WTC11 (cell line): ENCODE data around the gene CXCR1. TPM values are rescaled to one million over a fixed set of nuclear protein-coding genes. Genes with fewer than 3 reads are reported as not detected.

ENCODE experiments used
- ATAC-seq: fragments of 200-7000 bp; cut with Tn5 transposase; 2 replicates; pipeline ENCODE4 v1.10.0; 2021; ENCODE audit warnings: mild to moderate bottlenecking, moderate library complexity
- CTCF ChIA-PET: fragments of 300-600 bp; sonication (Branson Sonifier 250); formaldehyde crosslinking; loops from one replicate; lab custom pipeline; 2021; ENCODE audit warnings: antibody characterized with exemption; lab: Charles Lee
- POLR2A ChIA-PET: fragments of 350-600 bp; sonication (Branson Sonifier 250); formaldehyde crosslinking; loops from one replicate; lab custom pipeline; 2021; ENCODE audit warnings: antibody characterized with exemption; lab: Charles Lee
- DNase-seq: peaks from one replicate; pipeline ENCODE4 v3.0.0; 2021; ENCODE audit warnings: low spot score
- H3K27ac Mint-ChIP-seq: 2 replicates; pipeline ENCODE4 v1.8.0; 2021; ENCODE audit warnings: mixed read lengths
- H3K27me3 Mint-ChIP-seq: 2 replicates; pipeline ENCODE4 v1.8.0; 2021; ENCODE audit warnings: low read depth, mild to moderate bottlenecking, moderate library complexity, mixed read lengths
- H3K36me3 Mint-ChIP-seq: 2 replicates; pipeline ENCODE4 v1.8.0; 2021; ENCODE audit warnings: mixed read lengths
- H3K4me1 Mint-ChIP-seq: 2 replicates; pipeline ENCODE4 v1.8.0; 2022; ENCODE audit warnings: mixed read lengths
- H3K4me3 Mint-ChIP-seq: 2 replicates; pipeline ENCODE4 v1.8.0; 2021; ENCODE audit warnings: mild to moderate bottlenecking, moderate library complexity, mixed read lengths
- H3K9me3 Mint-ChIP-seq: 2 replicates; pipeline ENCODE4 v1.8.0; 2021; ENCODE audit warnings: mixed read lengths
- ARID4B ChIP-seq: sonication (generic); formaldehyde crosslinking; IDR thresholded peaks from 2 replicates; pipeline ENCODE4 v1.8.0; 2023; ENCODE audit warnings: missing genetic modification reagents, mild to moderate bottlenecking, borderline replicate concordance
- ATF1 ChIP-seq: sonication (generic); formaldehyde crosslinking; IDR thresholded peaks from 2 replicates; pipeline ENCODE4 v1.8.1; 2023; ENCODE audit warnings: mild to moderate bottlenecking, moderate library complexity, missing genetic modification reagents
- CBFB ChIP-seq: sonication (generic); formaldehyde crosslinking; IDR thresholded peaks from 2 replicates; pipeline ENCODE4 v1.8.1; 2022; ENCODE audit warnings: mild to moderate bottlenecking, low read depth, missing genetic modification reagents
- CDX4 ChIP-seq: fragments of 250-450 bp; sonication (Bioruptor Pico); IDR thresholded peaks from 2 replicates; pipeline ENCODE4 v1.9.0; 2021; ENCODE audit warnings: moderate library complexity, mild to moderate bottlenecking, inconsistent platforms, borderline replicate concordance
- CREB1 ChIP-seq: sonication (generic); formaldehyde crosslinking; IDR thresholded peaks from 2 replicates; pipeline ENCODE4 v1.8.0; 2023; ENCODE audit warnings: mild to moderate bottlenecking, missing genetic modification reagents
- CREM ChIP-seq: sonication (generic); formaldehyde crosslinking; IDR thresholded peaks from 2 replicates; pipeline ENCODE4 v1.8.1; 2022; ENCODE audit warnings: mild to moderate bottlenecking, missing genetic modification reagents, moderate library complexity
- E2F1 ChIP-seq: sonication (generic); formaldehyde crosslinking; IDR thresholded peaks from 2 replicates; pipeline ENCODE4 v1.8.0; 2022; ENCODE audit warnings: mild to moderate bottlenecking, missing genetic modification reagents
- E2F4 ChIP-seq: sonication (generic); formaldehyde crosslinking; IDR thresholded peaks from 2 replicates; pipeline ENCODE4 v1.8.1; 2022; ENCODE audit warnings: low read depth, mild to moderate bottlenecking, moderate library complexity, missing genetic modification reagents, borderline replicate concordance
- ELF4 ChIP-seq: sonication (generic); formaldehyde crosslinking; IDR thresholded peaks from 2 replicates; pipeline ENCODE4 v1.8.1; 2022; ENCODE audit warnings: low read depth, mild to moderate bottlenecking, moderate library complexity, missing genetic modification reagents
- EMX1 ChIP-seq: fragments of 250-450 bp; sonication (Bioruptor Pico); IDR thresholded peaks from 2 replicates; pipeline ENCODE4 v1.8.0; 2021; ENCODE audit warnings: mild to moderate bottlenecking
- ESRRA ChIP-seq: sonication (generic); formaldehyde crosslinking; IDR thresholded peaks from 2 replicates; pipeline ENCODE4 v1.8.1; 2022; ENCODE audit warnings: mild to moderate bottlenecking, missing genetic modification reagents, borderline replicate concordance
- GRHL2 ChIP-seq: fragments of 250-450 bp; sonication (Bioruptor Pico); IDR thresholded peaks from 2 replicates; pipeline ENCODE4 v1.8.0; 2022; ENCODE audit warnings: mild to moderate bottlenecking, moderate library complexity; ENCODE audit not compliant: insufficient replicate concordance, severe bottlenecking
- JAZF1 ChIP-seq: fragments of 250-450 bp; sonication (Bioruptor Pico); IDR thresholded peaks from 2 replicates; pipeline ENCODE4 v1.9.0; 2021; ENCODE audit warnings: moderate library complexity, mild to moderate bottlenecking, inconsistent platforms
- MAX ChIP-seq: sonication (generic); formaldehyde crosslinking; IDR thresholded peaks from 2 replicates; pipeline ENCODE4 v1.8.0; 2022; ENCODE audit warnings: mild to moderate bottlenecking, missing genetic modification reagents
- RORB ChIP-seq: fragments of 250-450 bp; sonication (Bioruptor Pico); IDR thresholded peaks from 2 replicates; pipeline ENCODE4 v1.9.0; 2021; ENCODE audit warnings: mild to moderate bottlenecking
- TP53 ChIP-seq: sonication (generic); formaldehyde crosslinking; IDR thresholded peaks from 2 replicates; pipeline ENCODE4 v1.8.1; 2023; ENCODE audit warnings: mild to moderate bottlenecking, missing genetic modification reagents
- ZNF121 ChIP-seq: sonication (generic); formaldehyde crosslinking; IDR thresholded peaks from 2 replicates; pipeline ENCODE4 v1.8.0; 2023; ENCODE audit warnings: missing genetic modification reagents
- ZNF263 ChIP-seq: sonication (generic); formaldehyde crosslinking; IDR thresholded peaks from 2 replicates; pipeline ENCODE4 v1.8.1; 2022; ENCODE audit warnings: low read depth, mild to moderate bottlenecking, moderate library complexity, missing genetic modification reagents
- ZNF416 ChIP-seq: fragments of 250-450 bp; sonication (Bioruptor Pico); IDR thresholded peaks from 2 replicates; pipeline ENCODE4 v1.9.0; 2021; ENCODE audit warnings: mild to moderate bottlenecking, inconsistent platforms
- ZNF423 ChIP-seq: fragments of 250-450 bp; sonication (Bioruptor Pico); IDR thresholded peaks from 2 replicates; pipeline ENCODE4 v2.1.2; 2022; ENCODE audit warnings: mild to moderate bottlenecking, moderate library complexity
- total RNA-seq: library from RNA; stranded (reverse); gene quantifications from 3 replicates; pipeline ENCODE4 v1.2.3, GENCODE V29; 2021

CXCR1 gene
- total RNA-seq, 1 experiment from 2014 or later = not detected

DNA sequence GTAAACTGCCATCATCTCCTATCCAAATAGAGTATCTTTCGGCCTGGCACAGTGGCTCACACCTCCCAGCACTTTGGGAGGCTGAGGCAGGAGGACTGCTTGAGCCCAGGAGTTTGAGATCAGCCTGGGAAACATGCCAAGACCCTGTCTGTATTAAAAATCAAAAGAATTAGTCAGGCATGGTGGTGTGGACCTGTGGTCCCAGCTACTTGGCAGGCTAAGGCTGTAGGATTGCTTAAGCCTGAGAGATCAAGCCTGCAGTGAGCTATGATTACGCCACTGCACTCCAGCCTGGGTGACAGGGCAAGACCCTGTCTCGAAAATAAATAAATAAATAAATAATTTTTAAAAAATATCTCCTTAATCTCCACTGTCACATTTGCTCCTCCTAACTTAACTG, 35.5 kb upstream of the CXCR1 start:
- POLR2A ChIA-PET = no interaction called here
- H3K27me3 Mint-ChIP-seq = peaks cover 10% of the 10 kb centered on the region
- H3K4me1 Mint-ChIP-seq = no peaks in the 10 kb centered on the region
- H3K4me3 Mint-ChIP-seq = no peak overlapping the region
- H3K36me3 Mint-ChIP-seq = no peaks in the 10 kb centered on the region
- DNase-seq (no peak), ATAC-seq (no peak)
- CTCF ChIA-PET = interaction anchor here (0.7 to 1.6 kb wide), 2 partner anchors 68 to 270 kb away, joined by 3 read pairs; partner anchors contain the start of gene PNKD
- no peak overlapping the region for H3K27ac Mint-ChIP-seq
- TF ChIP-seq MAX (CRISPR knock-in tag) = no peak
- no peak for TF ChIP-seq CBFB (CRISPR knock-in tag)
- no peak for TF ChIP-seq ATF1 (CRISPR knock-in tag)
- TF ChIP-seq TP53 (CRISPR knock-in tag) = no peak
- TF ChIP-seq JAZF1 (CRISPR knock-in tag) = no peak
- no peak for TF ChIP-seq EMX1
- TF ChIP-seq CREM (CRISPR knock-in tag) = no peak
- no peak for TF ChIP-seq CDX4 (CRISPR knock-in tag)
- TF ChIP-seq ZNF423 (CRISPR knock-in tag) = no peak
- no peak for TF ChIP-seq ARID4B (CRISPR knock-in tag)
- TF ChIP-seq ZNF121 (CRISPR knock-in tag) = no peak
- no peak for TF ChIP-seq ZNF263
- no peaks in the 10 kb centered on the region for H3K9me3 Mint-ChIP-seq

DNA sequence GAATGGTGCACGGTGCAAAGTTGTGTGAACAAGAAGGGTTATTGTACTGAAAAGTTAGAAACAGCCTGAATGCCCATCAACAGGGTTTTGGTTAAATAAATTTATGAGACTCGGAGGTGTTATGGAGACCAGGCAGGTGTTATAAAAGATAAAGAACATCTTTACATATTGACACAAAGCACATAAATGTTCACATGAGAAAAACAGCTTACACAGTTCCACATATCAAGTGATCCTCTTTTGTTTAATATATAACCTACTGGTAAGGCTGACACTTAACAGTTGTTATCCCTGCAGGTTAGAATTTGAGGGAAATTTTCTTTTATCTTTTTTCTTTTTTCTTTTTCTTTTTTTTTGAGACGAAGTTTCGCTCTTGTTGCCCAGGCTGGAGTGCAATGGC, 30.2 kb upstream of the CXCR1 start:
- no peak overlapping the region for H3K4me3 Mint-ChIP-seq
- CTCF ChIA-PET = no interaction called here
- H3K4me1 Mint-ChIP-seq = peaks cover 10% of the 10 kb centered on the region
- POLR2A ChIA-PET = no interaction called here
- no peaks in the 10 kb centered on the region for H3K9me3 Mint-ChIP-seq
- DNase-seq = no peak
- H3K36me3 Mint-ChIP-seq = no peaks in the 10 kb centered on the region
- no peak overlapping the region for H3K27ac Mint-ChIP-seq
- ATAC-seq = no peak
- peaks cover 10% of the 10 kb centered on the region for H3K27me3 Mint-ChIP-seq
- TF ChIP-seq GRHL2 (CRISPR knock-in tag) (no peak), E2F4 (CRISPR knock-in tag) (no peak), ESRRA (no peak), CDX4 (CRISPR knock-in tag) (no peak), ZNF416 (CRISPR knock-in tag) (no peak), E2F1 (CRISPR knock-in tag) (no peak), ELF4 (no peak), CREB1 (CRISPR knock-in tag) (no peak), RORB (CRISPR knock-in tag) (no peak)
